NOMO-1 treated with DMSO at 0.1 percent for 48 hours (cell line): ENCODE measurements around the gene DCST2.
A peak's percentile ranks its signal among the peaks of the same experiment; 100 is the strongest.

ENCODE experiments used
- DNase-seq: peaks from one replicate; lab custom pipeline; 2025; ENCODE audit not compliant: unreplicated experiment; lab: John Stamatoyannopoulos, UW

The DCST2 gene

GRCh38 chr1:155011004-155011416 is 22.6 kb downstream of the DCST2 start:
- DNase-seq, result no peak

GRCh38 chr1:155010211-155010918 is 23.2 kb downstream of the DCST2 start:
- no peak for DNase-seq

- no peak for DNase-seq
Measured at GRCh38 chr1:155009742-155010141, 23.8 kb downstream of the DCST2 start.

DNA sequence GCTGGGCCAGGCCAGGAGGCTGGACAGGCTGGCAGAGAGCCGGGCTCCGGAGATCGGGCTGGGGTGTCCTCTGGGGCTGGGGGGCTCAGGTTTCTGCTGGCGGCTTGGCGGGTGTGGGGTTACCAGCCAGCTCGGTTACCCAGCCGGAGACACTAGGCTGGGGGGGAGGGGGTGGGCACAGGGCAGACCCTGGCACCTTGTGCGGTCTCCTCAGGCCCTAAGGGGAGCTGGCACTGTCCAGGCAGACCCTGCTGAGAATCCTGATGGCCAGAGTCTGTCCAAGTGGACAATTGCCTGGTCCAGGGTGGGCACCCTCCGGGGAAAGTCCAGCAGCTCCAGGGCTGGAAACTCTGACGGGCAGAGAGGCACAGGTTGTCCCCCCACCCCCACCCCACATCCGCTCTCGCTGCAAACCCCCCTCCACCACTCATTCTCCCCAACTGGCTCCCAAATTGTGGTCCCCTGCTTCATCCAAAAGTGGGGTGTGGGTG is 24.3 kb downstream of the DCST2 start:
- DNase-seq, result no peak

- peak; percentile 53 for DNase-seq
Measured at GRCh38 chr1:155008015-155008941, 25.3 kb downstream of the DCST2 start.

DNA sequence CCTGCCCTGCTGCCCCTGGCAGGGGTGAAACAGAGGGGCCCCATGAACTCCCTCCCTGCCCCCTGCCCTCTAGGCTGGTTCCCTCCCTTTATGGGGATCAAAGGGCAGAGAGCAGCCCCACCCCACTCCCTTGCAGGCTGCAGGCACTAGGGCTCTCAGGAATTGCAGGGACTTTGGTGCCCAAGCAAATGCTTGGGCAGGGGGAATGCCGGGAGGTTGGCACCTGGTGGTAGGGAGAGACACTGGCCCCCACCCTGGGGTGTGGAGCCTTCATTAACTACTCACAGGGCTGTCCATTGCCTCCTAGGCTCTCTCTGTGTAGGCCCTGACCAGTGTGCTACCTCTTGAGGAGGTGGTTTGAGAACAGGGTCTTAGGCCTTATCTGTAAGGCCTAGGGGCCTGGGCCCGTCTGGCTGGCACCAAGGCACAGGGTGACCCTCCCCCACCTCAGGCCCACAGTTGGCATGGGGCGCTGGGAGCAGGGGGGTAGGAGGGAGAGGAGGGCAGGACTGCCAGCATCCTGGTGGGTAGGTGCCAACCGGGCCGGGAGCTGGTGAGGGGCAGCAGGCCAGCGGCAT is 26.2 kb downstream of the DCST2 start:
- no peak for DNase-seq

DNA sequence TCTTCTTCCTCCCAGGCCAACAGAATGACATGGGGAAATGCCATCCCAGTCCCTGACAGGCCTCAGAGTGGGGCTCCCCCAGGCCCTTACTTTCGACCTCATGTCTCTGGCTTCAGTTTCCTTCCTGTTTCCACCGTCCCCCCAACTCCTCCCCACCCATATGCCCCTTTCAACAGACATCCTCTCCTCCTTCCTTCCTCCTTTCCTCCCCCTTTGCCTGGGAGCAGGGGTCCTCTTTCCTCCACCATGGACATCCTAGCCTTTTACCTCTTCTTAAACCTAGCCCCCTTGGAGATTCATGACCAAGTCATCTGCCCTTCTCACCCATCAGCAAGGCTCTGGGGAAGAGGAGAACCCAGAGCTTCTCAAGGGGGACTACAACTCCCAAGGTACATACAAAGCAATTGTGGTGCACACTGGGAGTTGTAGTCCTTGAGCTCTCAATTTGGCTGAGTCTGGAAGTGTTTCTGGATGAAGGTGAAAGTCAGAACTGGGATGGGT is 26.9 kb downstream of the DCST2 start:
- peak; percentile 65 for DNase-seq

GRCh38 chr1:155005076-155006011 is 28.2 kb downstream of the DCST2 start:
- DNase-seq, result no peak

GRCh38 chr1:155004352-155005075 is 29.1 kb downstream of the DCST2 start:
- DNase-seq, result no peak

- no peak for DNase-seq
Measured at GRCh38 chr1:155003766-155004351, 29.7 kb downstream of the DCST2 start.

DNA sequence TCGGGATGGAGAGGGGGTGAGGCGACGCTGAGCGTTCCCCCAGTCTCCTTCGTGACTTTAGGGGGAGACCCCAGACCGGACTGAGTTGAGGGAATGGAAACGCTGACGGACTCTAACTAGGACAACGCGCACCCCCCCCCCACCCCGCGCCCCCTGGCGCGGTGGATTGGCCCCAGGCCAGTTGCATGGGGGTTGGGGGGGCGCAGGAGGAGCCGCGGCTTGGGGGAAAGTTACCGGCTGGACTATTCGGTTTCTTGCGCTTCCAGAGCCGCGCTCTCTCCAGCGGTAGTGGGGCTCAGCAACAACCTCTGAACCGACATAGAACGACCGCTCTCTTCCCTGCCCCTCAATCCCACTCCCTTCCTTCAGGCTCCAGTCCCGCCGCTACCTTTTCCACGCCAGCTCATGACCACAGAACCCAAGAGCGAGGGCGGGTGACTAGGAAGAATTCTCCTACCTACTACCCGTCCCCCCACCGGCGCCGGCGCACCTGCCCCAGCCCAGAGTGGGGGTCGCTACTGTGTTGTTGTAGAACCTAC is 30.3 kb downstream of the DCST2 start:
- no peak for DNase-seq

GRCh38 chr1:155002464-155003226 is 30.9 kb downstream of the DCST2 start, which contains the start of gene ZBTB7B:
Gene ZBTB7B, plus strand, starts transcription at chr1:155002802. Its CDS starts 11,859 bp downstream, at chr1:155014661.
- DNase-seq, result peak; percentile 86

DNA sequence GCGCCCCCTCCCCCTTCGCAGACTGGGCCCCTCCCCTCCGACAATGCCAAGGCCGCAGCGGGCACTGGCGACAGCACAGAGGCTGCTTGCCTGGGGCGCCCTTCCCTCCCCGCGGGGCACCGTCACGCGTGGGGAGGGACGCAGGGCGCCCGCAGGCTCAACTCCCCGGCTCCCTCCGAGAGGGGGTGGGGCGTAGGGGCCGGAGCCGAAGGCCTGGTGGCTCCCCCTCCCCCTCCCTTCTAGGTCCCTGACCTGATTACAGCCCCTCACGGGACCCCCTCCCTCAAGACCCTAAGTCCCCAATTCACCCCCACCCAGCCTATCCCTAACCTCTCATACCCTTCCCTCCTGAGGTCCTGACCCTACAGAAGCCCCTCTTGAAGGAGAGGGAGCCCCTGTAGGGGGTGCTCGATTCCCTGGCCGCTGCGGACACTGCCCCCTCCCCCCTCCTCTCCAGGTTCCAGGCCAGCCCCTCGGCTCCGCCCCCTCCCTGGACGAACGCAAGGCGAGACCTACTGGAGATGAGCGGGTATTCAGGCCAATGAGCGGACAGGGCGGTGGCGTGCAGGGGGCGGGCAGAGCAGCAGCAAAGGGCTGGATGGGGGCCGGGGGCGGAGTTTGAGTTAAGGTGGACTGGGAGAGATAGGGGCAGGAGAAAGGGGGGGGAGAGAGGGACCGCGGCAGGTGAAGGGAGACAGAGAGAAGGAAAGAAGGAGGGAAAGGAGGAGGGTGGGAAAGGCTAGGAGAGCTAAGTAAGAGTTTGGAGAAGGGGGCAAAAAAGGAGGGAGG is 31.7 kb downstream of the DCST2 start:
- DNase-seq, result peak; percentile 99

- no peak for DNase-seq
Measured at GRCh38 chr1:155001425-155001674, 32.2 kb downstream of the DCST2 start.

DNA sequence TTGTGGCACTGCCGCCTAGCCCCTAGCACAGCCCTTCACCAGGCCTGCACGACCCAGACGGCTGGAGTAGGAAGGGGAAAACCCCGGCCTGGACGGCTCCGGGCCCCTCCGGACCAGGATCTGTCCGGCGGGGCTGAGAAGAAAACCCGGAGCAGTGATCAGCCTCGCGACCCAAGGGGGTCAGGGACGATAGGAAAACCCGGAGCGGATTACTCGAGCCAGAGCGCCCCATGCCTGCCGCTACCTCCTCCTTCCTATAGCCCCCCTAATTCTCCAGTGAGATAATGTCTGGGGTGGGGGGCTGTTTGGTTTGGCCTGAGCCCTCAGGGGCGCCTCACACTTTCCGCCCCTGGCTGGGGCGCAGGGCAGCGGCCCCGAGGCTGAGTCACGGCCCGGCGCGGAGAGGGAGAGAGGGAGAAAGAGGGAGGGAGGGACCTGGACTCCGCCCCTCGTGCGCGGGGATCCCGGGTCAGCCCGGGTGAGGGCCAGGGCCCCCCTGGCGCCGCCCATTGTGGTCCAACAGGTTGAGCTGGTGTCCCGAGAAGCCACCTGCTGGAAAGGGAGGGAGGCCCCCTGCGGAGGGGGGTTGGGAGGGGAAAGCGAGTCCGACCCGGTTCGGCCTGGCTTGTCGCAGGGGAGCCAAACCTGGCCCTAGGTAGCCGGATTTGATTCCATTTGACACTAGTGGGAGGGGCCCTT is 32.7 kb downstream of the DCST2 start:
- peak; percentile 87 for DNase-seq

DNA sequence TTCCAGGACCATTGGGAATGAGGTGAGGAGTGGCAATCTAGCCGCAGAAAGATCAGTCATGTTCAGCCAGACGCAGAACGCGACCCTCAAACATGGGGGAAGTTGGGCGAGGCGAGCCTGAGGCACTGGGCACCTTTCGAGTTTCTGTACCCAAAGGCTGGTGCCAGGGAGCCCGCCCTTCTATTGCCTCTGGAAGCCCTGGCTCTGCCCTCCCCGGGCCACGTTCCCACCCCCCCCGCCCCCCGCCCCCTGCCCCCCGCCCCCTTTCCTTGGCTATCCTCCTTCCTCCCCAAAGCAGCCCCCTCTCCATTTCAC is 33.2 kb downstream of the DCST2 start:
- no peak for DNase-seq
